ENCODE measurements around the gene CREG1. TPM values are rescaled to one million over a fixed set of nuclear protein-coding genes. Genes with fewer than 3 reads are reported as not detected.

Gene CREG1
- total RNA-seq, 1 experiment from 2014 or later, result 21.7 TPM

DNA sequence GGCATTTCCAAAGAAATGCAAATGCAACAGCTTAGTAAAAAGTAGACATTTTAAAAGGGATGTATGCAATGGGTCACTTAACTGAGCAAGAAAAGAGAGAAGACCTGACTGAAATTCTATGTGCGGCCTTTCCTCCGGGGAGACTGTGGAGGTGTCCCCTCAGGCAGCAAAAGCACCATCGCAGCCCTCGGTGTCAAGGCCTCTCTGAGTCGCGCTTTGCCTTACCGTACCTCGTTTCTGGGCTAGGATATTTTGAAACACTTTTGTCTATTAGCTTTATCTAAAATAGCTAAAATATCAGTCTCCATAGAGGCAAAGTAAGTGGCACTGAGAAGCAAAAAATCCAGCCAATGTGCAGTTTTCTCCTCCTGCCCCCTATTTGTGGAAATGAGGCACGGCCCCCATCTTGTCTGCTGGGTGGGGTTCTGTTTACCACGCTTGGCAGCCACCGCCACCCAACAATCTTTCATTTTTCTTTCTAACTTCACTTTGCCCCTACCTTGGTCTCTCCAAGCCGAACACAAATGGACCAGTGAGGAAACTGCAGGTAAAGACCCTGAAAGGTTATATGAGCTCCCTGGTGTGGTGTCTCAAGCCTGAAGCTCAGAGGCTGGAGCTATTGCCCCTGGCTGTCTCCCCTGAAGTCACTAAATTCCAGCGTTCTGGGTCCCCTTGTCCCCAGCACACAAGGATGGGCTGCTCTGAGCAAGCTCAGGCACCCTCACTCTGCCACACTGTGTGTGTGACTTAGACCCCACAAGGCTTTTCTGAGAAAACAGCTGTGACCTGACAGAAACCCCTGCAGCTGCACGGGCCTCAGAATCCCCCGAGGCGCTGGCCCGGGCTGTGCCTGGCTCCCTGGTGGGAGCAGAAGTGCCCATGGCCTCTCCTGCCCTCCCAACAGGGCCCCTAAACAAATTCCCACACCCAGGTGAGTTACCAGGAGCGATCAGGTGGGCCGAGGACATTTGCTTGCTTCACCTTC is 36.9 kb downstream of the CREG1 start:
- no peak overlapping the region for H3K4me3 Mint-ChIP-seq
- no peaks in the 10 kb centered on the region; the same call in 1 of the 2 replicates for H3K27me3 Mint-ChIP-seq (ENCODE audit: low read depth)
- no peak overlapping the region for H3K27ac Mint-ChIP-seq
- TF ChIP-seq GTF2I (CRISPR knock-in tag; conservative IDR thresholded peaks at IDR 0.05) (no peak), GRHL2 (CRISPR knock-in tag; IDR thresholded peaks at IDR 0.05; ENCODE audit: insufficient replicate concordance, severe bottlenecking) (no peak), NFYB (CRISPR knock-in tag; conservative IDR thresholded peaks at IDR 0.05; ENCODE audit: low read depth) (no peak), HMGA2 (CRISPR knock-in tag; IDR thresholded peaks at IDR 0.05) (no peak), PRRX2 (CRISPR knock-in tag; IDR thresholded peaks at IDR 0.05) (no peak), NFATC4 (CRISPR knock-in tag; IDR thresholded peaks at IDR 0.05) (no peak), ZNF232 (CRISPR knock-in tag; IDR thresholded peaks at IDR 0.05) (no peak), MXD4 (CRISPR knock-in tag; IDR thresholded peaks at IDR 0.05; ENCODE audit: borderline replicate concordance) (no peak), CREM (CRISPR knock-in tag; IDR thresholded peaks at IDR 0.05) (no peak)
- TF ChIP-seq, protein P1, sequence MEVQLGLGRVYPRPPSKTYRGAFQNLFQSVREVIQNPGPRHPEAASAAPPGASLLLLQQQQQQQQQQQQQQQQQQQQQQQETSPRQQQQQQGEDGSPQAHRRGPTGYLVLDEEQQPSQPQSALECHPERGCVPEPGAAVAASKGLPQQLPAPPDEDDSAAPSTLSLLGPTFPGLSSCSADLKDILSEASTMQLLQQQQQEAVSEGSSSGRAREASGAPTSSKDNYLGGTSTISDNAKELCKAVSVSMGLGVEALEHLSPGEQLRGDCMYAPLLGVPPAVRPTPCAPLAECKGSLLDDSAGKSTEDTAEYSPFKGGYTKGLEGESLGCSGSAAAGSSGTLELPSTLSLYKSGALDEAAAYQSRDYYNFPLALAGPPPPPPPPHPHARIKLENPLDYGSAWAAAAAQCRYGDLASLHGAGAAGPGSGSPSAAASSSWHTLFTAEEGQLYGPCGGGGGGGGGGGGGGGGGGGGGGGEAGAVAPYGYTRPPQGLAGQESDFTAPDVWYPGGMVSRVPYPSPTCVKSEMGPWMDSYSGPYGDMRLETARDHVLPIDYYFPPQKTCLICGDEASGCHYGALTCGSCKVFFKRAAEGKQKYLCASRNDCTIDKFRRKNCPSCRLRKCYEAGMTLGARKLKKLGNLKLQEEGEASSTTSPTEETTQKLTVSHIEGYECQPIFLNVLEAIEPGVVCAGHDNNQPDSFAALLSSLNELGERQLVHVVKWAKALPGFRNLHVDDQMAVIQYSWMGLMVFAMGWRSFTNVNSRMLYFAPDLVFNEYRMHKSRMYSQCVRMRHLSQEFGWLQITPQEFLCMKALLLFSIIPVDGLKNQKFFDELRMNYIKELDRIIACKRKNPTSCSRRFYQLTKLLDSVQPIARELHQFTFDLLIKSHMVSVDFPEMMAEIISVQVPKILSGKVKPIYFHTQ (CRISPR knock-in tag; IDR thresholded peaks at IDR 0.05), result no peak
- TF ChIP-seq, protein P2, sequence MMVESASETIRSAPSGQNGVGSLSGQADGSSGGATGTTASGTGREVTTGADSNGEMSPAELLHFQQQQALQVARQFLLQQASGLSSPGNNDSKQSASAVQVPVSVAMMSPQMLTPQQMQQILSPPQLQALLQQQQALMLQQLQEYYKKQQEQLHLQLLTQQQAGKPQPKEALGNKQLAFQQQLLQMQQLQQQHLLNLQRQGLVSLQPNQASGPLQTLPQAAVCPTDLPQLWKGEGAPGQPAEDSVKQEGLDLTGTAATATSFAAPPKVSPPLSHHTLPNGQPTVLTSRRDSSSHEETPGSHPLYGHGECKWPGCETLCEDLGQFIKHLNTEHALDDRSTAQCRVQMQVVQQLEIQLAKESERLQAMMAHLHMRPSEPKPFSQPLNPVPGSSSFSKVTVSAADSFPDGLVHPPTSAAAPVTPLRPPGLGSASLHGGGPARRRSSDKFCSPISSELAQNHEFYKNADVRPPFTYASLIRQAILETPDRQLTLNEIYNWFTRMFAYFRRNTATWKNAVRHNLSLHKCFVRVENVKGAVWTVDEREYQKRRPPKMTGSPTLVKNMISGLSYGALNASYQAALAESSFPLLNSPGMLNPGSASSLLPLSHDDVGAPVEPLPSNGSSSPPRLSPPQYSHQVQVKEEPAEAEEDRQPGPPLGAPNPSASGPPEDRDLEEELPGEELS (CRISPR knock-in tag; IDR thresholded peaks at IDR 0.05), result no peak
- TF ChIP-seq, protein P3, sequence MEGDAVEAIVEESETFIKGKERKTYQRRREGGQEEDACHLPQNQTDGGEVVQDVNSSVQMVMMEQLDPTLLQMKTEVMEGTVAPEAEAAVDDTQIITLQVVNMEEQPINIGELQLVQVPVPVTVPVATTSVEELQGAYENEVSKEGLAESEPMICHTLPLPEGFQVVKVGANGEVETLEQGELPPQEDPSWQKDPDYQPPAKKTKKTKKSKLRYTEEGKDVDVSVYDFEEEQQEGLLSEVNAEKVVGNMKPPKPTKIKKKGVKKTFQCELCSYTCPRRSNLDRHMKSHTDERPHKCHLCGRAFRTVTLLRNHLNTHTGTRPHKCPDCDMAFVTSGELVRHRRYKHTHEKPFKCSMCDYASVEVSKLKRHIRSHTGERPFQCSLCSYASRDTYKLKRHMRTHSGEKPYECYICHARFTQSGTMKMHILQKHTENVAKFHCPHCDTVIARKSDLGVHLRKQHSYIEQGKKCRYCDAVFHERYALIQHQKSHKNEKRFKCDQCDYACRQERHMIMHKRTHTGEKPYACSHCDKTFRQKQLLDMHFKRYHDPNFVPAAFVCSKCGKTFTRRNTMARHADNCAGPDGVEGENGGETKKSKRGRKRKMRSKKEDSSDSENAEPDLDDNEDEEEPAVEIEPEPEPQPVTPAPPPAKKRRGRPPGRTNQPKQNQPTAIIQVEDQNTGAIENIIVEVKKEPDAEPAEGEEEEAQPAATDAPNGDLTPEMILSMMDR (IDR thresholded peaks at IDR 0.05), result no peak
- TF ChIP-seq, protein P4, sequence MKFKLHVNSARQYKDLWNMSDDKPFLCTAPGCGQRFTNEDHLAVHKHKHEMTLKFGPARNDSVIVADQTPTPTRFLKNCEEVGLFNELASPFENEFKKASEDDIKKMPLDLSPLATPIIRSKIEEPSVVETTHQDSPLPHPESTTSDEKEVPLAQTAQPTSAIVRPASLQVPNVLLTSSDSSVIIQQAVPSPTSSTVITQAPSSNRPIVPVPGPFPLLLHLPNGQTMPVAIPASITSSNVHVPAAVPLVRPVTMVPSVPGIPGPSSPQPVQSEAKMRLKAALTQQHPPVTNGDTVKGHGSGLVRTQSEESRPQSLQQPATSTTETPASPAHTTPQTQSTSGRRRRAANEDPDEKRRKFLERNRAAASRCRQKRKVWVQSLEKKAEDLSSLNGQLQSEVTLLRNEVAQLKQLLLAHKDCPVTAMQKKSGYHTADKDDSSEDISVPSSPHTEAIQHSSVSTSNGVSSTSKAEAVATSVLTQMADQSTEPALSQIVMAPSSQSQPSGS (CRISPR knock-in tag; IDR thresholded peaks at IDR 0.05; ENCODE audit: borderline replicate concordance, low read depth), result no peak
- TF ChIP-seq, protein P5, sequence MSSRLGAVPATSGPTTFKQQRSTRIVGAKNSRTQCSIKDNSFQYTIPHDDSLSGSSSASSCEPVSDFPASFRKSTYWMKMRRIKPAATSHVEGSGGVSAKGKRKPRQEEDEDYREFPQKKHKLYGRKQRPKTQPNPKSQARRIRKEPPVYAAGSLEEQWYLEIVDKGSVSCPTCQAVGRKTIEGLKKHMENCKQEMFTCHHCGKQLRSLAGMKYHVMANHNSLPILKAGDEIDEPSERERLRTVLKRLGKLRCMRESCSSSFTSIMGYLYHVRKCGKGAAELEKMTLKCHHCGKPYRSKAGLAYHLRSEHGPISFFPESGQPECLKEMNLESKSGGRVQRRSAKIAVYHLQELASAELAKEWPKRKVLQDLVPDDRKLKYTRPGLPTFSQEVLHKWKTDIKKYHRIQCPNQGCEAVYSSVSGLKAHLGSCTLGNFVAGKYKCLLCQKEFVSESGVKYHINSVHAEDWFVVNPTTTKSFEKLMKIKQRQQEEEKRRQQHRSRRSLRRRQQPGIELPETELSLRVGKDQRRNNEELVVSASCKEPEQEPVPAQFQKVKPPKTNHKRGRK (CRISPR knock-in tag; IDR thresholded peaks at IDR 0.05; ENCODE audit: borderline replicate concordance), result no peak
- TF ChIP-seq, protein P6, sequence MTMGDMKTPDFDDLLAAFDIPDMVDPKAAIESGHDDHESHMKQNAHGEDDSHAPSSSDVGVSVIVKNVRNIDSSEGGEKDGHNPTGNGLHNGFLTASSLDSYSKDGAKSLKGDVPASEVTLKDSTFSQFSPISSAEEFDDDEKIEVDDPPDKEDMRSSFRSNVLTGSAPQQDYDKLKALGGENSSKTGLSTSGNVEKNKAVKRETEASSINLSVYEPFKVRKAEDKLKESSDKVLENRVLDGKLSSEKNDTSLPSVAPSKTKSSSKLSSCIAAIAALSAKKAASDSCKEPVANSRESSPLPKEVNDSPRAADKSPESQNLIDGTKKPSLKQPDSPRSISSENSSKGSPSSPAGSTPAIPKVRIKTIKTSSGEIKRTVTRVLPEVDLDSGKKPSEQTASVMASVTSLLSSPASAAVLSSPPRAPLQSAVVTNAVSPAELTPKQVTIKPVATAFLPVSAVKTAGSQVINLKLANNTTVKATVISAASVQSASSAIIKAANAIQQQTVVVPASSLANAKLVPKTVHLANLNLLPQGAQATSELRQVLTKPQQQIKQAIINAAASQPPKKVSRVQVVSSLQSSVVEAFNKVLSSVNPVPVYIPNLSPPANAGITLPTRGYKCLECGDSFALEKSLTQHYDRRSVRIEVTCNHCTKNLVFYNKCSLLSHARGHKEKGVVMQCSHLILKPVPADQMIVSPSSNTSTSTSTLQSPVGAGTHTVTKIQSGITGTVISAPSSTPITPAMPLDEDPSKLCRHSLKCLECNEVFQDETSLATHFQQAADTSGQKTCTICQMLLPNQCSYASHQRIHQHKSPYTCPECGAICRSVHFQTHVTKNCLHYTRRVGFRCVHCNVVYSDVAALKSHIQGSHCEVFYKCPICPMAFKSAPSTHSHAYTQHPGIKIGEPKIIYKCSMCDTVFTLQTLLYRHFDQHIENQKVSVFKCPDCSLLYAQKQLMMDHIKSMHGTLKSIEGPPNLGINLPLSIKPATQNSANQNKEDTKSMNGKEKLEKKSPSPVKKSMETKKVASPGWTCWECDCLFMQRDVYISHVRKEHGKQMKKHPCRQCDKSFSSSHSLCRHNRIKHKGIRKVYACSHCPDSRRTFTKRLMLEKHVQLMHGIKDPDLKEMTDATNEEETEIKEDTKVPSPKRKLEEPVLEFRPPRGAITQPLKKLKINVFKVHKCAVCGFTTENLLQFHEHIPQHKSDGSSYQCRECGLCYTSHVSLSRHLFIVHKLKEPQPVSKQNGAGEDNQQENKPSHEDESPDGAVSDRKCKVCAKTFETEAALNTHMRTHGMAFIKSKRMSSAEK (CRISPR knock-in tag; IDR thresholded peaks at IDR 0.05; ENCODE audit: borderline replicate concordance), result no peak
- TF ChIP-seq, protein P7, sequence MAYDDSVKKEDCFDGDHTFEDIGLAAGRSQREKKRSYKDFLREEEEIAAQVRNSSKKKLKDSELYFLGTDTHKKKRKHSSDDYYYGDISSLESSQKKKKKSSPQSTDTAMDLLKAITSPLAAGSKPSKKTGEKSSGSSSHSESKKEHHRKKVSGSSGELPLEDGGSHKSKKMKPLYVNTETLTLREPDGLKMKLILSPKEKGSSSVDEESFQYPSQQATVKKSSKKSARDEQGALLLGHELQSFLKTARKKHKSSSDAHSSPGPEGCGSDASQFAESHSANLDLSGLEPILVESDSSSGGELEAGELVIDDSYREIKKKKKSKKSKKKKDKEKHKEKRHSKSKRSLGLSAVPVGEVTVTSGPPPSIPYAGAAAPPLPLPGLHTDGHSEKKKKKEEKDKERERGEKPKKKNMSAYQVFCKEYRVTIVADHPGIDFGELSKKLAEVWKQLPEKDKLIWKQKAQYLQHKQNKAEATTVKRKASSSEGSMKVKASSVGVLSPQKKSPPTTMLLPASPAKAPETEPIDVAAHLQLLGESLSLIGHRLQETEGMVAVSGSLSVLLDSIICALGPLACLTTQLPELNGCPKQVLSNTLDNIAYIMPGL (CRISPR knock-in tag; IDR thresholded peaks at IDR 0.05), result no peak
- no peak for DNase-seq (ENCODE audit: low spot score)
- H3K9me3 Mint-ChIP-seq, result no peaks in the 10 kb centered on the region
- ChIA-PET CTCF (interaction anchor here (1.0 to 2.1 kb wide), 4 partner anchors 17 to 249 kb away, joined by 3 to 6 read pairs (median 4); no protein-coding TSS in a partner anchor), POLR2A (no interaction called here)
- 0 out of 2 replicates have a peak, but pooled peaks cover 12% of the 10 kb centered on the region for H3K4me1 Mint-ChIP-seq
- no peak; the same call in 1 of the 2 replicates for ATAC-seq
- H3K36me3 Mint-ChIP-seq, result no peaks in the 10 kb centered on the region
